ENCODE data around the gene KIFC1.

The KIFC1 gene

GRCh38 chr6:33438978-33439594, 47.5 kb downstream of the KIFC1 start:
- CTCF ChIA-PET: interaction anchor here (0.6 to 2.3 kb wide), 2 partner anchors 7 to 13 kb away, joined by 3 to 7 read pairs; no protein-coding TSS in a partner anchor
- POLR2A ChIA-PET: interaction anchor here (1.0 kb wide), 1 partner anchor 11 kb away, joined by 3 read pairs; no protein-coding TSS in a partner anchor
- TF ChIP-seq CTCF (IDR thresholded peaks at IDR 0.05; ENCODE audit: insufficient read depth, low read length, missing control alignments): no peak
- DNase-seq (ENCODE audit: low read depth, low spot score): no peak
- no peak overlapping the region for H3K4me3 ChIP-seq (ENCODE audit: low read depth, low read length)

DNA sequence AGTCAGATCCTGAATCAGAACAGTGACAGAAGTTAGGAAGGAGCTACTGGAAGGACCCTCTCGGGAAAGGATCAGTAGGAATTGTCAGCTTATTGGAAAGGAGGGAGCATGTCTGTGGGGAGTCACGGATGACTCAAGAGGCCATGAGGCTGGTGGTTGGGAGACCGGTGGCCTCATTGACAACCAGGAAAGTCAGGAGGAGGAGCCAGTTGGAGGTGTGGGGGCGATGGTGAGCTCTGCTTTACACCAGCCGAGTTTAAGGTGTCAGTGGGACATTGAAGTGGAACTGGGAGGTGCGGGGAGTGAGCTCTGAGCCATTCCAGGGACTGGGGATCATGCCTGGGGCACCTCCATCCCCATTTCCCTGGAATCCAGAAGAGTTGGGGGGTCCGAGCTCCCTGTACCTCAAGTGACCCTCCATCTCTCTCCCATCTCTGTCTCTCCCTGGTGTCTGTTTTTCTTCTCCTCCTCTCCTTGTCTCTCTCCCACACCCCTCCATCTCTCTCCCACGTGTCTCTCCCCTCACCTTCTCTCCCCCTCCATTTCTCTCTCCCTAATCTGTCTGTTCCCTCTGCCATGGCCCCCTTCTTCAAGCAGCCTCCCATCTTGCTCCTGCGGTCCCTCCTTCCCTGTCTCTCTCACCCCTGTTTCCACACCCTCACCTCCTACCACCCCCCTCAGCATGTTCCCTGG, 48.5 kb downstream of the KIFC1 start:
- ChIA-PET CTCF (interaction anchor here (2.3 kb wide), 1 partner anchor 8 kb away, joined by 7 read pairs; no protein-coding TSS in a partner anchor), POLR2A (interaction anchor here (0.7 to 1.0 kb wide), 3 partner anchors 10 to 140 kb away, joined by 3 to 4 read pairs (median 4); partner anchors contain the start of gene ZBTB9)
- no peak for DNase-seq (ENCODE audit: low read depth, low spot score)
- no peak for TF ChIP-seq CTCF (IDR thresholded peaks at IDR 0.05; ENCODE audit: insufficient read depth, low read length, missing control alignments)
- no peak overlapping the region for H3K4me3 ChIP-seq (ENCODE audit: low read depth, low read length)

DNA sequence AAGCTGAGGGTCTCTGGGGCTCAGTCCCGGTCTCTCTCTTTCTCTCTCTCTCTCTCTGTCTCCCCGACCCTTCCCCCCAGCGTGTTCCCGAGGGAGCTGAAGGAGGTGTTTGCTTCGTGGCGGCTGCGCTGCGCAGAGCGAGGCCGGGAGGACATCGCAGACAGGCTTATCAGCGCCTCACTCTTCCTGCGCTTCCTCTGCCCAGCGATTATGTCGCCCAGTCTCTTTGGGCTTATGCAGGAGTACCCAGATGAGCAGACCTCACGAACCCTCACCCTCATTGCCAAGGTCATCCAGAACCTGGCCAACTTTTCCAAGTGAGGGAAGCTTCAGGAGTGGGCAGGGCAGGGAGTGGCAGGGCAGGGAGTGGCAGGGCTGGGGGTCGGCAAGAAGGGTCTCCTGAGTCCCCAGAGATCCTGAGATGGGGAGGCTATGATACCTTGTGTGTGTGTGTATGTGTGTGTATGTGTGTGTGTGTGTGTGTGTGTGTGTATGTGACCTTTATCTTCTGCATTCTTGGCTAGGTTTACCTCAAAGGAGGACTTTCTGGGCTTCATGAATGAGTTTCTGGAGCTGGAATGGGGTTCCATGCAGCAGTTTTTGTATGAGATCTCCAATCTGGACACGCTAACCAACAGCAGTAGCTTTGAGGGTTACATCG, 49.2 kb downstream of the KIFC1 start:
- ChIA-PET CTCF (interaction anchor here (2.3 kb wide), 1 partner anchor 9 kb away, joined by 7 read pairs; no protein-coding TSS in a partner anchor), POLR2A (no interaction called here)
- H3K4me3 ChIP-seq (ENCODE audit: low read depth, low read length): no peak overlapping the region
- no peak for DNase-seq (ENCODE audit: low read depth, low spot score)
- no peak for TF ChIP-seq CTCF (IDR thresholded peaks at IDR 0.05; ENCODE audit: insufficient read depth, low read length, missing control alignments)

DNA sequence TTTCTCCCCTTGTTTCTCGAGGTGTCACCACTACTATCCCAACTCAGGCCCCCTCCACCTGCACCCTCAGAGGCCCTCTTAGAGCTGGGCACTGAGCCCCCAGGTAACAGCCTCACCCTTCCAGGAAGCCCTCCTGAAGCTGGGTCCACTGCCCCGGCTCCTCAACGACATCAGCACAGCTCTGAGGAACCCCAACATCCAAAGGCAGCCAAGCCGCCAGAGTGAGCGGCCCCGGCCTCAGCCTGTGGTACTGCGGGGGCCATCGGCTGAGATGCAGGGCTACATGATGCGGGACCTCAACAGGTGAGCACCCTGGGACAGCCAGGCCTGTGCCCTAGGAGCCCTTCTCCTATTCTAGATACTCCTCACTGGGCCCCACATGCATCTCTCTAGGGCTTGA, 49.8 kb downstream of the KIFC1 start:
- ChIA-PET CTCF (interaction anchor here (1.1 to 2.3 kb wide), 4 partner anchors 10 to 15 kb away, joined by 3 to 7 read pairs (median 5); partner anchors contain the start of gene ZBTB9), POLR2A (no interaction called here)
- no peak for TF ChIP-seq CTCF (IDR thresholded peaks at IDR 0.05; ENCODE audit: insufficient read depth, low read length, missing control alignments)
- H3K4me3 ChIP-seq (ENCODE audit: low read depth, low read length): no peak overlapping the region
- DNase-seq (ENCODE audit: low read depth, low spot score): no peak

DNA sequence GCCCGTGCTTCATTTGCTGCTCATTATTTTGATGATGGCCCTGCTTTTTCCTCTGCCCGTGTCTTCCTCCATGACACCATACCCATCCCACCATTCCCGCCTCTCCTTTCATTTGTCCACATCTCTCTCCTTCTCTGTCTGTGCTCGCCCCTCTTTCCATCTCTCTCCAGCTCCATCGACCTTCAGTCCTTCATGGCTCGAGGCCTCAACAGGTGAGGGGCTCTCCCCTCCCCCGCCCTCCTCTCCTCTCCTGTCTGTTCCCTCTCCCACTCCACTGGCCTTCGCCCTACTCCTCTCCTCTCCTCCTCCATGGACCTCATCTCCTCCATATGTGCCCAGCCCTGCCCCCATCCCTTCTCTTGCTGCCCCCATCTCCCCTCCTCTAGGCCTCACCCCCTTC, 50.7 kb downstream of the KIFC1 start:
- ChIA-PET CTCF (interaction anchor here (1.1 to 1.4 kb wide), 3 partner anchors 12 to 16 kb away, joined by 3 to 5 read pairs (median 5); partner anchors contain the start of gene ZBTB9), POLR2A (no interaction called here)
- DNase-seq (ENCODE audit: low read depth, low spot score): no peak
- H3K4me3 ChIP-seq (ENCODE audit: low read depth, low read length): no peak overlapping the region
- no peak for TF ChIP-seq CTCF (IDR thresholded peaks at IDR 0.05; ENCODE audit: insufficient read depth, low read length, missing control alignments)

GRCh38 chr6:33443025-33443424, 51.4 kb downstream of the KIFC1 start:
- ChIA-PET CTCF (no interaction called here), POLR2A (no interaction called here)
- no peak for TF ChIP-seq CTCF (IDR thresholded peaks at IDR 0.05; ENCODE audit: insufficient read depth, low read length, missing control alignments)
- DNase-seq (ENCODE audit: low read depth, low spot score): no peak
- no peak overlapping the region for H3K4me3 ChIP-seq (ENCODE audit: low read depth, low read length)
